HG03280 (cell line): ENCODE data around the gene CITED1.
A peak's percentile ranks its signal among the peaks of the same experiment; 100 is the strongest.
"Not testable (repeated sequence)": the region's sequence is repeated elsewhere in the genome, so short reads cannot be mapped to it uniquely, and the experiment has no call there.

Experiments
- ATAC-seq: cut with Tn5 transposase; IDR thresholded peaks from one replicate; pipeline ENCODE4 v1.9.1; 2021; ENCODE audit warnings: mild to moderate bottlenecking, moderate library complexity; ENCODE audit not compliant: unreplicated experiment

CITED1 gene

GRCh38 chrX:72305286-72306084 is at the start of gene CITED1:
Gene CITED1, minus strand, starts transcription at chrX:72305914. Its CDS starts 3,045 bp downstream, at chrX:72302869.
- ATAC-seq = no peak

GRCh38 chrX:72352786-72353185 is 47.1 kb upstream of the CITED1 start:
- ATAC-seq = no peak

GRCh38 chrX:72351606-72352334 is 46.1 kb upstream of the CITED1 start:
- no peak for ATAC-seq

- peak; percentile 86 for ATAC-seq
Observed at GRCh38 chrX:72349190-72349589, 43.5 kb upstream of the CITED1 start.

- no peak for ATAC-seq
Observed at GRCh38 chrX:72348247-72348979, 42.7 kb upstream of the CITED1 start.

GRCh38 chrX:72347366-72347765 is 41.7 kb upstream of the CITED1 start:
- no peak for ATAC-seq

GRCh38 chrX:72346302-72346949 is 40.7 kb upstream of the CITED1 start:
- ATAC-seq = no peak

GRCh38 chrX:72340626-72341025 is 34.9 kb upstream of the CITED1 start:
- ATAC-seq = no peak

- ATAC-seq = no peak
Observed at GRCh38 chrX:72340041-72340440, 34.3 kb upstream of the CITED1 start.

GRCh38 chrX:72330131-72330530 is 24.4 kb upstream of the CITED1 start:
- no peak for ATAC-seq

GRCh38 chrX:72326605-72327300 is 21.0 kb upstream of the CITED1 start:
- ATAC-seq = no peak

GRCh38 chrX:72319651-72320050 is 13.9 kb upstream of the CITED1 start:
- ATAC-seq = not testable (repeated sequence)

GRCh38 chrX:72317139-72317538 is 11.4 kb upstream of the CITED1 start:
- ATAC-seq = no peak

- no peak for ATAC-seq
Observed at GRCh38 chrX:72316408-72317110, 10.8 kb upstream of the CITED1 start.

GRCh38 chrX:72314881-72315280 is 9.2 kb upstream of the CITED1 start:
- no peak for ATAC-seq

GRCh38 chrX:72313707-72314641 is 8.3 kb upstream of the CITED1 start:
- no peak for ATAC-seq

- ATAC-seq = no peak
Observed at GRCh38 chrX:72312311-72312940, 6.7 kb upstream of the CITED1 start.
